SIG-M5 treated with dmso at 0.1 percent for 504 hours (cell line): ENCODE data around the gene EFNA4.
"Not testable (repeated sequence)": the region's sequence is repeated elsewhere in the genome, so short reads cannot be mapped to it uniquely, and the experiment has no call there.

Source experiments
- DNase-seq: peaks from one replicate; lab custom pipeline; 2025; ENCODE audit not compliant: unreplicated experiment; lab: John Stamatoyannopoulos, UW

EFNA4 gene

GRCh38 chr1:155116113-155116764 lies 52.7 kb downstream of the EFNA4 start:
- no peak for DNase-seq

- DNase-seq, result no peak
Observed at GRCh38 chr1:155117610-155118009, 54.1 kb downstream of the EFNA4 start.

DNA sequence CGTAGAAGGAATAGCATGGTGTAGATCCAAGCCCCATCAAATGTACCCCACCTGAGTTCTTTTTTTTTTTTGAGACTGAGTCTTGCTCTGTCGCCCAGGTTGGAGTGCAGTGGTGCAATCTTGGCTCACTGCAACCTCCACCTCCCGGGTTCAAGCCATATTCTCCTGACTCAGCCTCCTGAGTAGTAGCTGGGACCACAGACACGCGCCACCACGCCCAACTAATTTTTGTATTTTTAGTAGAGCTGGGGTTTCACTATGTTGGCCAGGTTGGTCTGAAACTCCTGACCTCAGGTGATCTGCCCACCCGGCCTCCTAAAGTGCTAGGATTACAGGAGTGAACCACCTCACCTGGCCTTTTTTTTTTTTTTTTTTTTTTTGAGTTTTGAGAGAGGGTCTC lies 54.5 kb downstream of the EFNA4 start:
- not testable (repeated sequence) for DNase-seq
